HEK293 (cell line): ENCODE measurements around the gene NCKAP5.

Source experiments
- CTCF ChIA-PET: fragments of 350-600 bp; formaldehyde crosslinking; extraction: SDS; loops from one replicate; lab custom pipeline; 2021; ENCODE audit warnings: antibody characterized with exemption; lab: Yijun Ruan, JAX
- POLR2A ChIA-PET: fragments of 300-600 bp; formaldehyde crosslinking; extraction: SDS; loops from one replicate; lab custom pipeline; 2020; ENCODE audit warnings: antibody characterized with exemption, inconsistent platforms; lab: Yijun Ruan, JAX
- H3K27ac ChIP-seq: fragments of 200-500 bp; sonication (Bioruptor generic); 2 replicates; pipeline ENCODE4 v1.5.1; 2014; ENCODE audit warnings: low read depth, low read length, control low read depth, inconsistent platforms; ENCODE audit errors: extremely low read depth
- H3K36me3 ChIP-seq, 2 experiments: fragments of 200-500 bp in 1 of 2; sonication (Bioruptor generic) in 1 of 2; 1 replicate in 1 of 2; 2 replicates in 1 of 2; pipeline ENCODE4 v1.5.1; 2014 to 2017; ENCODE audit warnings: inconsistent platforms in 2 of 2, low read length in 2 of 2; ENCODE audit not compliant: control insufficient read depth in 2 of 2, insufficient read depth in 1 of 2
- H3K4me1 ChIP-seq: fragments of 200-500 bp; sonication (Bioruptor generic); 2 replicates; pipeline ENCODE4 v1.5.1; 2014; ENCODE audit warnings: mild to moderate bottlenecking, low read length, inconsistent platforms; ENCODE audit not compliant: control insufficient read depth, insufficient read depth
- H3K4me3 ChIP-seq: 2 replicates; pipeline ENCODE4 v1.5.1; 2011; ENCODE audit warnings: low read depth, mild to moderate bottlenecking, control low read depth, low read length, moderate library complexity
- H3K9me3 ChIP-seq: fragments of 200-500 bp; sonication (Bioruptor generic); 2 replicates; pipeline ENCODE4 v1.5.1; 2014; ENCODE audit warnings: low read depth, low read length, inconsistent platforms; ENCODE audit not compliant: control insufficient read depth, insufficient read depth
- FEZF1 ChIP-seq: fragments of 450-650 bp; formaldehyde crosslinking; IDR thresholded peaks from 2 replicates; pipeline ENCODE4 v1.5.1; 2016; ENCODE audit warnings: missing biosample characterization, missing genetic modification characterization
- GLI4 ChIP-seq: fragments of 450-650 bp; formaldehyde crosslinking; IDR thresholded peaks from 2 replicates; pipeline ENCODE4 v1.5.1; 2016; ENCODE audit warnings: missing biosample characterization, missing genetic modification characterization
- PRDM4 ChIP-seq: fragments of 450-650 bp; formaldehyde crosslinking; IDR thresholded peaks from 2 replicates; pipeline ENCODE4 v1.5.1; 2017; ENCODE audit warnings: missing biosample characterization, missing genetic modification characterization
- REPIN1 ChIP-seq: fragments of 450-650 bp; formaldehyde crosslinking; IDR thresholded peaks from 2 replicates; pipeline ENCODE4 v1.5.1; 2017; ENCODE audit warnings: missing biosample characterization, missing genetic modification characterization, low read depth
- SALL2 ChIP-seq: fragments of 450-650 bp; formaldehyde crosslinking; IDR thresholded peaks from 2 replicates; pipeline ENCODE4 v1.5.0; 2017; ENCODE audit warnings: missing biosample characterization, mild to moderate bottlenecking, missing genetic modification characterization, borderline replicate concordance
- SCRT1 ChIP-seq: fragments of 450-650 bp; formaldehyde crosslinking; IDR thresholded peaks from 2 replicates; pipeline ENCODE4 v1.5.1; 2016; ENCODE audit warnings: missing biosample characterization, missing genetic modification characterization, borderline replicate concordance
- SP2 ChIP-seq: fragments of 450-650 bp; formaldehyde crosslinking; IDR thresholded peaks from 2 replicates; pipeline ENCODE4 v1.5.1; 2016; ENCODE audit warnings: missing biosample characterization, missing genetic modification characterization
- ZNF112 ChIP-seq: fragments of 450-650 bp; formaldehyde crosslinking; IDR thresholded peaks from 2 replicates; pipeline ENCODE4 v1.5.0; 2017; ENCODE audit warnings: missing biosample characterization, missing genetic modification characterization
- ZNF138 ChIP-seq: fragments of 450-650 bp; formaldehyde crosslinking; IDR thresholded peaks from 2 replicates; pipeline ENCODE4 v1.5.1; 2016; ENCODE audit warnings: missing biosample characterization, missing genetic modification characterization, borderline replicate concordance
- ZNF169 ChIP-seq: fragments of 450-650 bp; formaldehyde crosslinking; IDR thresholded peaks from 2 replicates; pipeline ENCODE4 v1.5.1; 2016; ENCODE audit warnings: missing biosample characterization, missing genetic modification characterization
- ZNF202 ChIP-seq: fragments of 450-650 bp; formaldehyde crosslinking; IDR thresholded peaks from 2 replicates; pipeline ENCODE4 v1.5.1; 2016; ENCODE audit warnings: missing biosample characterization, missing genetic modification characterization, borderline replicate concordance
- ZNF266 ChIP-seq: fragments of 450-650 bp; formaldehyde crosslinking; IDR thresholded peaks from 2 replicates; pipeline ENCODE4 v1.5.1; 2016; ENCODE audit warnings: missing biosample characterization, missing genetic modification characterization, low read depth
- ZNF404 ChIP-seq: fragments of 450-650 bp; formaldehyde crosslinking; IDR thresholded peaks from 2 replicates; pipeline ENCODE4 v1.5.1; 2017; ENCODE audit warnings: missing biosample characterization, missing genetic modification characterization
- ZNF426 ChIP-seq: fragments of 450-650 bp; formaldehyde crosslinking; IDR thresholded peaks from 2 replicates; pipeline ENCODE4 v1.5.1; 2017; ENCODE audit warnings: missing biosample characterization, missing genetic modification characterization, mild to moderate bottlenecking, inconsistent platforms, moderate library complexity
- ZNF488 ChIP-seq: fragments of 450-650 bp; formaldehyde crosslinking; IDR thresholded peaks from 2 replicates; pipeline ENCODE4 v1.5.1; 2016; ENCODE audit warnings: missing biosample characterization, missing genetic modification characterization
- ZNF529 ChIP-seq: fragments of 450-650 bp; formaldehyde crosslinking; IDR thresholded peaks from 2 replicates; pipeline ENCODE4 v1.5.1; 2017; ENCODE audit warnings: missing genetic modification characterization, missing biosample characterization; ENCODE audit not compliant: insufficient replicate concordance
- ZNF544 ChIP-seq: fragments of 450-650 bp; formaldehyde crosslinking; IDR thresholded peaks from 2 replicates; pipeline ENCODE4 v1.5.0; 2017; ENCODE audit warnings: missing biosample characterization, missing genetic modification characterization
- ZNF555 ChIP-seq: fragments of 450-650 bp; formaldehyde crosslinking; conservative IDR thresholded peaks from 2 replicates; pipeline ENCODE4 v1.5.1; 2017; ENCODE audit warnings: missing biosample characterization, mild to moderate bottlenecking, missing genetic modification characterization, inconsistent platforms
- ZNF571 ChIP-seq: fragments of 450-650 bp; formaldehyde crosslinking; IDR thresholded peaks from 2 replicates; pipeline ENCODE4 v1.5.0; 2017; ENCODE audit warnings: missing biosample characterization, missing genetic modification characterization
- ZNF580 ChIP-seq: fragments of 450-650 bp; formaldehyde crosslinking; IDR thresholded peaks from 2 replicates; pipeline ENCODE4 v1.5.1; 2016; ENCODE audit warnings: missing biosample characterization, missing genetic modification characterization
- ZNF585B ChIP-seq: fragments of 450-650 bp; formaldehyde crosslinking; IDR thresholded peaks from 2 replicates; pipeline ENCODE4 v1.5.1; 2016; ENCODE audit warnings: missing biosample characterization, missing genetic modification characterization
- ZNF639 ChIP-seq: fragments of 450-650 bp; formaldehyde crosslinking; IDR thresholded peaks from 2 replicates; pipeline ENCODE4 v1.5.1; 2016; ENCODE audit warnings: missing biosample characterization, missing genetic modification characterization
- ZNF645 ChIP-seq: fragments of 450-650 bp; formaldehyde crosslinking; IDR thresholded peaks from 2 replicates; pipeline ENCODE4; 2016; ENCODE audit warnings: missing biosample characterization, missing genetic modification characterization
- ZNF654 ChIP-seq: fragments of 450-650 bp; formaldehyde crosslinking; IDR thresholded peaks from 2 replicates; pipeline ENCODE4 v1.5.1; 2016; ENCODE audit warnings: low read depth, missing biosample characterization, missing genetic modification characterization
- ZSCAN5A ChIP-seq: fragments of 450-650 bp; formaldehyde crosslinking; IDR thresholded peaks from 2 replicates; pipeline ENCODE4 v1.5.1; 2016; ENCODE audit warnings: missing biosample characterization, missing genetic modification characterization

Gene NCKAP5

GRCh38 chr2:133314795-133315194 lies 253.5 kb downstream of the NCKAP5 start (continued):
- TF ChIP-seq ZNF654 (tag by site-specific recombination) = no peak

GRCh38 chr2:133312038-133312729 lies 256.1 kb downstream of the NCKAP5 start:
- no peaks in the 10 kb centered on the region for H3K36me3 ChIP-seq
- no peak for TF ChIP-seq ZNF585B (tag by site-specific recombination)
- TF ChIP-seq ZNF266 (tag by site-specific recombination) = no peak
- no peak for TF ChIP-seq ZNF571 (tag by site-specific recombination)
- TF ChIP-seq ZNF555 (tag by site-specific recombination) = no peak
- TF ChIP-seq ZNF169 (tag by site-specific recombination) = no peak
- TF ChIP-seq SALL2 = no peak
- TF ChIP-seq ZNF112 = no peak
- TF ChIP-seq ZNF529 = no peak
- no peak for TF ChIP-seq ZNF544 (tag by site-specific recombination)
- TF ChIP-seq SCRT1 = no peak
- no peak for TF ChIP-seq GLI4 (tag by site-specific recombination)
- TF ChIP-seq SP2 (tag by site-specific recombination) = no peak
- no peak for TF ChIP-seq ZNF639 (tag by site-specific recombination)
- TF ChIP-seq PRDM4 = no peak
- no peak for TF ChIP-seq ZNF580 (tag by site-specific recombination)
- no peak for TF ChIP-seq ZNF488
- no peak for TF ChIP-seq FEZF1
- TF ChIP-seq, all 188 proteins: peak for 0
- H3K9me3 ChIP-seq = no peaks in the 10 kb centered on the region
- no peak overlapping the region for H3K4me3 ChIP-seq
- CTCF ChIA-PET = no interaction called here
- POLR2A ChIA-PET = no interaction called here
- H3K27ac ChIP-seq = no peak overlapping the region
- no peaks in the 10 kb centered on the region for H3K4me1 ChIP-seq

GRCh38 chr2:133306236-133306635 lies 262.0 kb downstream of the NCKAP5 start:
- no peaks in the 10 kb centered on the region for H3K36me3 ChIP-seq
- no peaks in the 10 kb centered on the region for H3K4me1 ChIP-seq
- no peak overlapping the region for H3K27ac ChIP-seq
- POLR2A ChIA-PET = no interaction called here
- H3K4me3 ChIP-seq = no peak overlapping the region
- no peaks in the 10 kb centered on the region for H3K9me3 ChIP-seq
- CTCF ChIA-PET = interaction anchor here (0.6 kb wide), 1 partner anchor 43 kb away, joined by 3 read pairs; no protein-coding TSS in a partner anchor
- TF ChIP-seq ZNF404 (tag by site-specific recombination) (no peak), REPIN1 (no peak), ZNF202 (no peak), ZNF645 (tag by site-specific recombination) (no peak), ZNF138 (tag by site-specific recombination) (no peak), SALL2 (no peak), ZSCAN5A (tag by site-specific recombination) (no peak), ZNF426 (tag by site-specific recombination) (no peak)
